Common myeloid progenitor, CD34-positive (primary cell): Measurements from ENCODE around the gene FLCN.

Experiments used
- CTCF ChIA-PET: fragments of 350-600 bp; sonication (Branson Sonifier 250); formaldehyde crosslinking; loops from one replicate; lab custom pipeline; 2021; ENCODE audit warnings: antibody characterized with exemption; lab: Charles Lee
- POLR2A ChIA-PET: fragments of 350-600 bp; sonication (Branson Sonifier 250); formaldehyde crosslinking; loops from one replicate; lab custom pipeline; 2021; ENCODE audit warnings: antibody characterized with exemption; lab: Charles Lee
- DNase-seq, 3 donors: peaks; one replicate each; pipeline versions ENCODE4 v3.0.0 to v3.0.0-alpha.2; 2013
- H3K27ac ChIP-seq, 2 experiments: 1 replicate in 1 of 2; 2 replicates in 1 of 2; pipeline ENCODE4 v1.7.0; 2013; ENCODE audit warnings: inconsistent platforms in 2 of 2, low read length in 2 of 2, mild to moderate bottlenecking in 2 of 2, low read depth in 1 of 2, moderate library complexity in 1 of 2; ENCODE audit not compliant: severe bottlenecking in 2 of 2, insufficient read depth in 1 of 2, poor library complexity in 1 of 2
- H3K27me3 ChIP-seq, 5 experiments: replicated peaks in 2 of 5; 1 replicate in 3 of 5; 2 replicates in 2 of 5; pipeline versions ENCODE4 v1.6.1 to v1.7.0; 2013; ENCODE audit warnings: low read length in 4 of 5, mild to moderate bottlenecking in 2 of 5, moderate library complexity in 2 of 5, inconsistent platforms in 1 of 5; ENCODE audit not compliant: insufficient read depth in 5 of 5, control insufficient read depth in 4 of 5
- H3K36me3 ChIP-seq, 4 experiments: 1 replicate in 2 of 4; 2 replicates in 2 of 4; pipeline versions ENCODE4 v1.6.1 to v1.7.0; 2013; ENCODE audit warnings: low read length in 3 of 4, control low read depth in 1 of 4, mild to moderate bottlenecking in 1 of 4; ENCODE audit not compliant: control insufficient read depth in 4 of 4, insufficient read depth in 4 of 4
- H3K4me1 ChIP-seq, 4 experiments: 1 replicate in 3 of 4; 2 replicates in 1 of 4; pipeline versions ENCODE4 v1.6.1 to v1.7.1; 2013; ENCODE audit warnings: low read length in 3 of 4, mild to moderate bottlenecking in 3 of 4, control low read depth in 1 of 4, inconsistent platforms in 1 of 4, moderate library complexity in 1 of 4; ENCODE audit not compliant: control insufficient read depth in 4 of 4, insufficient read depth in 4 of 4; ENCODE audit errors: control extremely low read depth in 1 of 4
- H3K4me3 ChIP-seq, 7 experiments: 1 replicate in 4 of 7; 2 replicates in 3 of 7; pipeline versions ENCODE4 v1.5.1 to v1.7.0; 2013; ENCODE audit warnings: mild to moderate bottlenecking in 7 of 7, low read length in 6 of 7, moderate library complexity in 6 of 7, inconsistent platforms in 2 of 7, low read depth in 2 of 7, control low read depth in 1 of 7; ENCODE audit not compliant: insufficient read depth in 4 of 7, control insufficient read depth in 1 of 7; ENCODE audit errors: extremely low read depth in 1 of 7
- H3K9me3 ChIP-seq, 5 experiments: 1 replicate in 4 of 5; 2 replicates in 1 of 5; pipeline versions ENCODE4 v1.6.1 to v1.7.1; 2013; ENCODE audit warnings: low read length in 4 of 5, mild to moderate bottlenecking in 2 of 5, inconsistent platforms in 1 of 5, low read depth in 1 of 5, moderate library complexity in 1 of 5; ENCODE audit not compliant: control insufficient read depth in 4 of 5, insufficient read depth in 2 of 5; ENCODE audit errors: control extremely low read depth in 1 of 5
- WGBS: methylation state at CpG from one replicate; pipeline ENCODE4 v1.1.5; 2013; ENCODE audit not compliant: insufficient coverage; 5-methylcytosine and 5-hydroxymethylcytosine counted together

FLCN gene

GRCh38 chr17:17170346-17170985, 66.5 kb downstream of the FLCN start:
- Histone ChIP-seq H3K27me3 (no peaks in the 10 kb centered on the region), H3K4me3 (no peak overlapping the region), H3K36me3 (peaks cover 3 to 92% (median 72%) of the 10 kb centered on the region in 4 experiments), H3K4me1 (no peaks in the 10 kb centered on the region), H3K27ac (no peak overlapping the region), H3K9me3 (no peaks in the 10 kb centered on the region)
- ChIA-PET POLR2A (interaction anchor here (0.8 kb wide), 1 partner anchor 22 kb away, joined by 3 read pairs; no protein-coding TSS in a partner anchor), CTCF (no interaction called here)
- WGBS, result 93% methylated on average over 8 of the region's 9 CpGs
- no peak for DNase-seq

GRCh38 chr17:17169396-17169795, 67.6 kb downstream of the FLCN start:
- no peak for DNase-seq
- POLR2A ChIA-PET, result no interaction called here
- Histone ChIP-seq H3K4me1 (no peaks in the 10 kb centered on the region), H3K27me3 (no peaks in the 10 kb centered on the region), H3K4me3 (no peak overlapping the region), H3K9me3 (no peaks in the 10 kb centered on the region), H3K27ac (no peak overlapping the region), H3K36me3 (peaks cover 3 to 93% (median 73%) of the 10 kb centered on the region in 4 experiments)
- WGBS, result 90% methylated on average over 3 of the region's 4 CpGs
- CTCF ChIA-PET, result no interaction called here

DNA sequence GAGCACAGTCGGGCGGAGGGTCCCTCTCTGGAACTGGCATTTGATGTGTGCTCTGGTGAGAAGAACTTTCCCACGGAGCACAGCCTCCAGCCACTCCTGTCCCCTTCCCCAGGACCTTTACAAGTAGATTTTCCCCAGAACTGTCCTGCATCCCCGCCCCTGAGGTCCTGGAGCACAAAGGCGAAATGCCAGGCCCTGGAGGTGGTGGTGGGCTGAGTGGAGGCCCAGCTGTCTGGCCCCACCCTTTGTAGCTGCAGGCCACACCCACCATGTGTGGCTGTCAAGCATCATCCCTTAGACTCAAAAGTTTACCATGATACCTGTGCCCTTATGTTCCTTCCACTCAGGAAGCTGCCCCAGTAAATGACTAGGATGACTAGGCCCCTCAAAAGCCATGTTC, 68.6 kb downstream of the FLCN start:
- H3K27me3 ChIP-seq, result no peaks in the 10 kb centered on the region
- H3K9me3 ChIP-seq, result no peaks in the 10 kb centered on the region
- H3K4me3 ChIP-seq, result no peak overlapping the region
- no peak overlapping the region for H3K27ac ChIP-seq
- CTCF ChIA-PET, result interaction anchor here (0.8 kb wide), 1 partner anchor 27 kb away, joined by 3 read pairs; no protein-coding TSS in a partner anchor
- no peaks in the 10 kb centered on the region for H3K4me1 ChIP-seq
- POLR2A ChIA-PET, result no interaction called here
- WGBS, result 100% methylated on average over 3 of the region's 5 CpGs
- no peak for DNase-seq
- H3K36me3 ChIP-seq, result peaks cover 3 to 91% (median 69%) of the 10 kb centered on the region in 4 experiments

DNA sequence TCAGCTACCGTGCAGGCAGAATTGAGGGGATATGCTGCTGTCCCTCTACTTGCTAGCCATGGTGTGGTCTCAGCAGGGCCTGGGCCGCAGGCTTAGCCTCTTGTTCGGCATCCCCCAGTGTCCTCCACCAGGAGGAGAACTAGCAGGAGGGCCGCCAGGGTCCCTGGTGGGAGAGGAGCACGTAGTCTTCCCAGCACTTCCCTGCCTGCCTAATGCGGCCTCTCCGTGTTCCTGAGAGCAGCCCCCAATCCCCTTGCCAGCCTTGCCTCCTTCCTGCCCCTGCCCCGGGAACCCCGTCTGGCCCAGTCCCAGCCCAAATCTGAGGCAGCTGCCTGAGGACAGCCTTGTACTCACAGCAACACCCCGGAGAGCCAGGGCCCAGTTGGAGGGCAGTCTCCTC, 69.0 kb downstream of the FLCN start:
- H3K4me3 ChIP-seq, result no peak overlapping the region
- ChIA-PET CTCF (interaction anchor here (0.8 to 1.8 kb wide), 2 partner anchors 15 to 26 kb away, joined by 3 to 4 read pairs; no protein-coding TSS in a partner anchor), POLR2A (no interaction called here)
- 97% methylated on average over 10 of the region's 10 CpGs for WGBS
- no peaks in the 10 kb centered on the region for H3K4me1 ChIP-seq
- no peak for DNase-seq
- H3K9me3 ChIP-seq, result no peaks in the 10 kb centered on the region
- H3K27me3 ChIP-seq, result no peaks in the 10 kb centered on the region
- peaks cover 3 to 90% (median 67%) of the 10 kb centered on the region in 4 experiments for H3K36me3 ChIP-seq
- no peak overlapping the region for H3K27ac ChIP-seq

GRCh38 chr17:17167356-17167755, 69.6 kb downstream of the FLCN start:
- ChIA-PET CTCF (interaction anchor here (0.8 to 1.8 kb wide), 3 partner anchors 14 to 103 kb away, joined by 3 to 4 read pairs (median 4); no protein-coding TSS in a partner anchor), POLR2A (no interaction called here)
- Histone ChIP-seq H3K27me3 (no peaks in the 10 kb centered on the region), H3K4me1 (no peaks in the 10 kb centered on the region), H3K27ac (no peak overlapping the region), H3K9me3 (no peaks in the 10 kb centered on the region), H3K36me3 (peaks cover 3 to 88% (median 68%) of the 10 kb centered on the region in 4 experiments), H3K4me3 (no peak overlapping the region)
- WGBS, result 100% methylated on average over 9 of the region's 10 CpGs
- no peak for DNase-seq

GRCh38 chr17:17166446-17166845, 70.5 kb downstream of the FLCN start:
- ChIA-PET POLR2A (no interaction called here), CTCF (interaction anchor here (1.0 to 1.8 kb wide), 2 partner anchors 14 to 104 kb away, joined by 4 read pairs; no protein-coding TSS in a partner anchor)
- Histone ChIP-seq H3K9me3 (no peaks in the 10 kb centered on the region), H3K27me3 (no peaks in the 10 kb centered on the region), H3K27ac (no peak overlapping the region), H3K4me3 (no peak overlapping the region), H3K4me1 (no peaks in the 10 kb centered on the region), H3K36me3 (peaks cover 5 to 89% (median 69%) of the 10 kb centered on the region in 4 experiments)
- no peak for DNase-seq
- 98% methylated on average over 8 of the region's 8 CpGs for WGBS

DNA sequence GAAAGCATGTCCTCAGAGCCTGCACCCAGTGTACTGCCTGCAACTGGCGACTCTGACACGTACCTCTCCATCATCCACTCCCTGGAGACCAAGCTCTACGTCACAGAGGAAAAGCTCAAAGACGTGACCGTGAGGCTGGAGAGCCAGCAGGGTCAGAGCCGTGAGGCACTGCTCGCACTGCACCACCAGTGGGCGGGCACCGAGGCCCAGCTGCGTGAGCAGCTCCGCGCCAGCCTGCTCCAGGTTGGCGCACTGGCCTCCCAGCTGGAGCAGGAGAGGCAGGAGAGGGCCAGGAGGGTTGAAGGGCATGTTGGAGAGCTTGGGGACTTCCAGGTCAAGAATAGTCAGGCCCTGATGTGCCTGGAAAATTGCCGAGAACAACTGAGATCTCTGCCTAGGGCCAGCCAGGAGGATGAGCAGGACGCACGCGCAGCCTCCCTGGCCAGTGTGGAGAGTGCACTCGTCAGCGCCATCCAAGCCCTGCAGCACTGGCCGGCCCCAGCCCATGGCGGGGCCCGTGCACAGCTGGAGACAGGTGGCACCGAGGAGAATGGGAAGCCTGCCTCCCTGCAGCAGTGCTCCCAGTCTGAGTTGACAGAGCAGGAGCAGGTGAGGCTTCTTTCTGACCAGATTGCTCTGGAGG, 71.2 kb downstream of the FLCN start:
- CTCF ChIA-PET, result no interaction called here
- WGBS, result 98% methylated on average over 19 of the region's 23 CpGs
- no peaks in the 10 kb centered on the region for H3K9me3 ChIP-seq

More for the DNA sequence above, 71.2 kb downstream of the FLCN start:
- no peak for DNase-seq
- POLR2A ChIA-PET, result no interaction called here
- H3K27me3 ChIP-seq, result no peaks in the 10 kb centered on the region
- no peaks in the 10 kb centered on the region for H3K4me1 ChIP-seq
- peaks cover 5 to 89% (median 70%) of the 10 kb centered on the region in 4 experiments for H3K36me3 ChIP-seq
- no peak overlapping the region for H3K4me3 ChIP-seq
- no peak overlapping the region for H3K27ac ChIP-seq
